Fibroblast of skin of right quadriceps (primary cell): Measurements from ENCODE around the gene CKAP4.

ENCODE experiments used
- DNase-seq: peaks from one replicate; pipeline ENCODE4 v3.0.0-alpha.2; 2013

The CKAP4 gene

GRCh38 chr12:106274575-106275121, 26.8 kb upstream of the CKAP4 start:
- DNase-seq = peak; percentile 7

- DNase-seq = no peak
Measured at GRCh38 chr12:106274012-106274411, 26.2 kb upstream of the CKAP4 start.

- no peak for DNase-seq
Measured at GRCh38 chr12:106273491-106273890, 25.7 kb upstream of the CKAP4 start.

GRCh38 chr12:106271575-106272505, 24.0 kb upstream of the CKAP4 start:
- DNase-seq = no peak

- no peak for DNase-seq
Measured at GRCh38 chr12:106269150-106269771, 21.4 kb upstream of the CKAP4 start.

GRCh38 chr12:106267535-106267934, 19.7 kb upstream of the CKAP4 start:
- no peak for DNase-seq

- DNase-seq = no peak
Measured at GRCh38 chr12:106265116-106265515, 17.3 kb upstream of the CKAP4 start.

- DNase-seq = no peak
Measured at GRCh38 chr12:106258935-106259334, 11.1 kb upstream of the CKAP4 start.

GRCh38 chr12:106258226-106258625, 10.4 kb upstream of the CKAP4 start:
- no peak for DNase-seq

GRCh38 chr12:106256524-106256923, 8.7 kb upstream of the CKAP4 start:
- no peak for DNase-seq

- no peak for DNase-seq
Measured at GRCh38 chr12:106255952-106256351, 8.1 kb upstream of the CKAP4 start.

GRCh38 chr12:106255493-106255892, 7.7 kb upstream of the CKAP4 start:
- DNase-seq = no peak

- DNase-seq = no peak
Measured at GRCh38 chr12:106254724-106255123, 6.9 kb upstream of the CKAP4 start.

GRCh38 chr12:106251631-106252455, 4.0 kb upstream of the CKAP4 start:
- peak; percentile 80 for DNase-seq

- DNase-seq = no peak
Measured at GRCh38 chr12:106249411-106250135, 1.8 kb upstream of the CKAP4 start.

GRCh38 chr12:106248846-106249371, 1.1 kb upstream of the CKAP4 start:
- peak; percentile 80 for DNase-seq

GRCh38 chr12:106248312-106248845, 559 bp upstream of the CKAP4 start:
- peak; percentile 86 for DNase-seq

GRCh38 chr12:106246891-106247673, 738 bp downstream of the CKAP4 start:
- DNase-seq = peak; percentile 64

- DNase-seq = peak; percentile 66
Measured at GRCh38 chr12:106245767-106246166, 2.1 kb downstream of the CKAP4 start.

- no peak for DNase-seq
Measured at GRCh38 chr12:106243620-106244019, 4.2 kb downstream of the CKAP4 start.

GRCh38 chr12:106240821-106241220, 7.0 kb downstream of the CKAP4 start:
- no peak for DNase-seq
